CD4-positive, CD25-positive, alpha-beta regulatory T cell (primary cell): ENCODE results near the gene P3H3. TPM values are rescaled to one million over a fixed set of nuclear protein-coding genes. Genes with fewer than 3 reads are reported as not detected.
A peak's percentile ranks its signal among the peaks of the same experiment; 100 is the strongest.
"Not testable (repeated sequence)": the region's sequence is repeated elsewhere in the genome, so short reads cannot be mapped to it uniquely, and the experiment has no call there.

Experiments
- ATAC-seq, 2 donors: fragments of 150-1000 bp; cut with Tn5 transposase; one replicate each; pipeline ENCODE4 v1.10.0; 2021; ENCODE audit warnings: low read depth in 2 of 2, moderate number of reproducible peaks in 2 of 2, moderate library complexity in 1 of 2
- DNase-seq, 3 donors: peaks; one replicate each; pipeline versions ENCODE4 v3.0.0 to v3.0.0-alpha.2; 2012 to 2022; ENCODE audit warnings: mixed read lengths in 1 of 3
- H3K27ac ChIP-seq: one replicate; pipeline ENCODE4 v1.7.0; 2013; ENCODE audit warnings: mild to moderate bottlenecking, low read length; ENCODE audit not compliant: insufficient read depth, poor library complexity, severe bottlenecking
- H3K27me3 ChIP-seq: one replicate; pipeline ENCODE4 v1.7.0; 2013; ENCODE audit warnings: low read length; ENCODE audit not compliant: control insufficient read depth, insufficient read depth
- H3K36me3 ChIP-seq: one replicate; pipeline ENCODE4 v1.7.0; 2013; ENCODE audit warnings: mild to moderate bottlenecking, low read length, moderate library complexity; ENCODE audit not compliant: control insufficient read depth, insufficient read depth
- H3K4me1 ChIP-seq: 2 replicates; pipeline ENCODE4 v1.7.0; 2013; ENCODE audit warnings: mild to moderate bottlenecking, low read length; ENCODE audit not compliant: insufficient read depth, control insufficient read depth, poor library complexity, severe bottlenecking
- H3K4me3 ChIP-seq: one replicate; pipeline ENCODE4 v1.7.0; 2013; ENCODE audit warnings: low read depth, mild to moderate bottlenecking, low read length, moderate library complexity
- H3K9me3 ChIP-seq, 2 experiments: 1 replicate in 1 of 2; 2 replicates in 1 of 2; pipeline ENCODE4 v1.7.0; 2013; ENCODE audit warnings: low read length in 2 of 2, mild to moderate bottlenecking in 1 of 2, moderate library complexity in 1 of 2; ENCODE audit not compliant: control insufficient read depth in 2 of 2
- H3K27ac Mint-ChIP-seq, 3 donors: one replicate each; pipeline ENCODE4 v1.8.0; 2020 to 2022; ENCODE audit warnings: mild to moderate bottlenecking in 3 of 3, mixed read lengths in 3 of 3, moderate library complexity in 2 of 3
- H3K27me3 Mint-ChIP-seq: one replicate; pipeline ENCODE4 v1.8.0; 2022; ENCODE audit warnings: mild to moderate bottlenecking, mixed read lengths
- H3K36me3 Mint-ChIP-seq: one replicate; pipeline ENCODE4 v1.8.0; 2020; ENCODE audit warnings: mixed read lengths
- H3K4me1 Mint-ChIP-seq, 4 donors: one replicate each; pipeline ENCODE4 v1.8.0; 2020 to 2022; ENCODE audit warnings: mixed read lengths in 4 of 4, mild to moderate bottlenecking in 1 of 4
- H3K4me3 Mint-ChIP-seq, 4 donors: one replicate each; pipeline ENCODE4 v1.8.0; 2020 to 2022; ENCODE audit warnings: mild to moderate bottlenecking in 4 of 4, mixed read lengths in 4 of 4, moderate library complexity in 3 of 4
- H3K9me3 Mint-ChIP-seq, 7 donors: one replicate each; pipeline ENCODE4 v1.8.0; 2020 to 2022; ENCODE audit warnings: mixed read lengths in 7 of 7, mild to moderate bottlenecking in 3 of 7, moderate library complexity in 2 of 7
- polyA plus RNA-seq, 4 donors: library from polyadenylated mRNA; unstranded; fragments of 300-500 nt; fragmentation: Illumina TruSeq; gene quantifications; one replicate each; pipeline ENCODE4 v1.2.3, GENCODE V29; 2021
- total RNA-seq: library from RNA; stranded (reverse); gene quantifications from one replicate; pipeline ENCODE4 v1.2.3, GENCODE V29; 2022

The P3H3 gene
- total and polyA plus RNA-seq, 5 donors from 2014 or later = 0.64 to 1.4 (median 1.1) TPM; not detected in 1

- ATAC-seq (no peak), DNase-seq (no peak)
- H3K4me1 Mint-ChIP-seq = peaks cover 0 to 5% (median 0%) of the 10 kb centered on the region in 4 donors
- no peaks in the 10 kb centered on the region for H3K27me3 Mint-ChIP-seq
- no peak overlapping the region for H3K27ac Mint-ChIP-seq
- Histone ChIP-seq H3K9me3 (no peaks in the 10 kb centered on the region), H3K4me1 (no peaks in the 10 kb centered on the region), H3K4me3 (no peak overlapping the region), H3K27me3 (no peaks in the 10 kb centered on the region), H3K27ac (no peak overlapping the region), H3K36me3 (peaks cover 6% of the 10 kb centered on the region)
- H3K9me3 Mint-ChIP-seq = no peaks in the 10 kb centered on the region
- H3K4me3 Mint-ChIP-seq = no peak overlapping the region
- H3K36me3 Mint-ChIP-seq = peaks cover 7% of the 10 kb centered on the region
Observed at GRCh38 chr12:6883683-6884082, 55.5 kb downstream of the P3H3 start.

GRCh38 chr12:6884539-6884938, 56.3 kb downstream of the P3H3 start:
- H3K27ac ChIP-seq = no peak overlapping the region
- Mint-ChIP-seq H3K36me3 (peaks cover 7% of the 10 kb centered on the region), H3K27me3 (no peaks in the 10 kb centered on the region), H3K27ac (no peak overlapping the region), H3K4me3 (no peak overlapping the region), H3K4me1 (peaks cover 0 to 5% (median 0%) of the 10 kb centered on the region in 4 donors), H3K9me3 (no peaks in the 10 kb centered on the region)
- H3K36me3 ChIP-seq = peaks cover 6% of the 10 kb centered on the region
- no peaks in the 10 kb centered on the region for H3K4me1 ChIP-seq
- DNase-seq (no peak), ATAC-seq (no peak)
- H3K4me3 ChIP-seq = no peak overlapping the region
- H3K9me3 ChIP-seq = no peaks in the 10 kb centered on the region
- no peaks in the 10 kb centered on the region for H3K27me3 ChIP-seq

DNA sequence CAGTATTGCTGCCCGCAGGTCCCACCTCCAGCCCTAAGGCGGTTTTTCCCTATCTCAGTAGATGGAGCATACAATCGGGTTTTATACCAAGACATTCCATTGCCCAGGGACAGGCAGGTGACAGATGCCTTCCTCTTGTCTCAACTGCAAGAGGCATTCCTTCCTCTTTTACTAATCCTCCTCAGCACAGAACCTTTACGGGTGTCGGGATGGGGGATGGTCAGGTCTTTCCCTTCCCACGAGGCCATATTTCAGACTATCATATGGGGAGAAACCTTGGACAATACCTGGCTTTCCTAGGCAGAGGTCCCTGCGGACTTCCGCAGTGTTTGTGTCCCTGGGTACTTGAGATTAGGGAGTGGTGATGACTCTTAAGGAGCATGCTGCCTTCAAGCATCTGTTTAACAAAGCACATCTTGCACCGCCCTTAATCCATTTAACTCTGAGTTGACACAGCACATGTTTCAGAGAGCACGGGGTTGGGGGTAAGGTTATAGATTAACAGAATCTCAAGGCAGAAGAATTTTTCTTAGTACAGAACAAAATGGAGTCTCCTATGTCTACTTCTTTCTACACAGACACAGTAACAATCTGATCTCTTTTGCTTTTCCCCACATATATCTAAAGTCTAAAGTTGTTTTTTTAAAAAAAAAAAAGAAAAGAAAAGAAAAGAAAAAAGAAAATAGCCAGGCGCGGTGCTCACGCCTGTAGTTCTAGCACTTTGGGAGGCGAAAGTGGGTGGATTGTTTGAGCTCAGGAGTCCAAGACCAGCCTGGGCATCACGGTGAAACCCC, 58.2 kb downstream of the P3H3 start:
- H3K27ac ChIP-seq, H3K27me3 ChIP-seq, H3K27me3 Mint-ChIP-seq, H3K4me3 ChIP-seq, H3K36me3 ChIP-seq, H3K9me3 ChIP-seq, H3K4me3 Mint-ChIP-seq, ATAC-seq, H3K4me1 ChIP-seq, H3K9me3 Mint-ChIP-seq, DNase-seq, H3K36me3 Mint-ChIP-seq: not testable (repeated sequence)
- Mint-ChIP-seq H3K4me1 (peaks cover 3 to 17% (median 8%) of the 10 kb centered on the region in 4 donors), H3K27ac (peak overlapping the region in 1 of 3 donors; percentile 89)

DNA sequence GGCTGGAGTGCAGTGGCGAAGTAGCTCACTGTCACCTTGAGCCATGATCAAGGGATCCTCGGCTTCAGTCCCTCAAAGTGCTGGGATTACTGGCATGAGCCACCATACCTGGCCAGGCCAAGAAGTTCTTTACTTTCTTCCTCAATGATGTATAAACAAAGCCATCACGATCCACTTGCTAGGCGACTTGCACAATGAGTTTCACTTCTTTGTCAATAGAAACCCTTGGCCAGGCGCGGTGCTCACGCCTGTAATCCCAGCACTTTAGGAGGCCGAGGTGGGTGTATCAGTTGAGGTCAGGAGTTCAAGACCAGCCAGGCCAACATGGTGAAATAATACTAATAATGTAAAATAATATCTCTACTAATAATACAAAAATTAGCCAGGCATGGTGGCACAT, 59.3 kb downstream of the P3H3 start:
- no peaks in the 10 kb centered on the region for H3K9me3 ChIP-seq
- no peaks in the 10 kb centered on the region for H3K27me3 ChIP-seq
- no peak for DNase-seq
- H3K4me1 ChIP-seq = peaks cover 12% of the 10 kb centered on the region
- no peak for ATAC-seq
- Mint-ChIP-seq H3K27ac (no peak overlapping the region), H3K36me3 (peaks cover 7% of the 10 kb centered on the region), H3K4me3 (no peak overlapping the region), H3K27me3 (no peaks in the 10 kb centered on the region), H3K4me1 (peaks cover 4 to 23% (median 10%) of the 10 kb centered on the region in 4 donors), H3K9me3 (no peaks in the 10 kb centered on the region)
- peaks cover 6% of the 10 kb centered on the region for H3K36me3 ChIP-seq
- H3K4me3 ChIP-seq = no peak overlapping the region
- no peak overlapping the region for H3K27ac ChIP-seq

- Mint-ChIP-seq H3K36me3 (peaks cover 7% of the 10 kb centered on the region), H3K27me3 (no peaks in the 10 kb centered on the region), H3K27ac (no peak overlapping the region), H3K9me3 (no peaks in the 10 kb centered on the region), H3K4me1 (peaks cover 4 to 23% (median 10%) of the 10 kb centered on the region in 4 donors), H3K4me3 (peak overlapping the region in 1 of 4 donors; percentile 19)
- Histone ChIP-seq H3K4me3 (no peak overlapping the region), H3K9me3 (no peaks in the 10 kb centered on the region), H3K27me3 (no peaks in the 10 kb centered on the region), H3K36me3 (peaks cover 6% of the 10 kb centered on the region), H3K4me1 (peaks cover 12% of the 10 kb centered on the region), H3K27ac (no peak overlapping the region)
- DNase-seq = no peak
- no peak for ATAC-seq
Observed at GRCh38 chr12:6888360-6888759, 60.2 kb downstream of the P3H3 start.

- H3K9me3 Mint-ChIP-seq, H3K27ac Mint-ChIP-seq, H3K27ac ChIP-seq, H3K27me3 ChIP-seq, H3K4me3 Mint-ChIP-seq, DNase-seq, H3K36me3 Mint-ChIP-seq, H3K27me3 Mint-ChIP-seq, H3K4me3 ChIP-seq, ATAC-seq, H3K9me3 ChIP-seq, H3K36me3 ChIP-seq: not testable (repeated sequence)
- peaks cover 12% of the 10 kb centered on the region for H3K4me1 ChIP-seq
- peaks cover 4 to 23% (median 10%) of the 10 kb centered on the region in 4 donors for H3K4me1 Mint-ChIP-seq
Observed at GRCh38 chr12:6888794-6889193, 60.6 kb downstream of the P3H3 start.

Other genes with a start within 250 kb of the P3H3 start
- 474 TPM for gene CHD4, start 221.0 kb upstream of the P3H3 start, total RNA-seq
- 10 to 100 TPM; 32.2 to 43.4 (median 38.8) TPM for gene CHD4, start 221.0 kb upstream of the P3H3 start, polyA plus RNA-seq
- 7.0 TPM for gene LPAR5, start 192.4 kb upstream of the P3H3 start, total RNA-seq
- 10 to 100 TPM in 1 of 4 donors, 1 to 10 TPM in 3; 6.6 to 17.3 (median 8.6) TPM for gene LPAR5, start 192.4 kb upstream of the P3H3 start, polyA plus RNA-seq
- gene ACRBP, start 181.0 kb upstream of the P3H3 start, total RNA-seq = 13.7 TPM
- under 1 TPM in 1 of 4 donors, not detected in 3; 0.41 TPM for gene ACRBP, start 181.0 kb upstream of the P3H3 start, polyA plus RNA-seq
- 34.6 TPM for gene ING4, start 165.3 kb upstream of the P3H3 start, total RNA-seq
- 10 to 100 TPM; 70.5 to 90.6 (median 82.4) TPM for gene ING4, start 165.3 kb upstream of the P3H3 start, polyA plus RNA-seq
- gene ZNF384, start 139.0 kb upstream of the P3H3 start, total RNA-seq = 68.3 TPM
- gene ZNF384, start 139.0 kb upstream of the P3H3 start, polyA plus RNA-seq = 10 to 100 TPM; 13.4 to 25.3 (median 19.6) TPM
- not detected for gene PIANP, start 127.6 kb upstream of the P3H3 start, total RNA-seq
- gene PIANP, start 127.6 kb upstream of the P3H3 start, polyA plus RNA-seq = under 1 TPM in 1 of 4 donors, not detected in 3; 0.13 TPM
- gene COPS7A, start 104.4 kb upstream of the P3H3 start, total RNA-seq = 20.7 TPM
- gene COPS7A, start 104.4 kb upstream of the P3H3 start, polyA plus RNA-seq = 10 to 100 TPM; 37.8 to 48.4 (median 42.6) TPM
- 101 TPM for gene MLF2, start 75.3 kb upstream of the P3H3 start, total RNA-seq
- 100 to 1,000 TPM; 104 to 124 (median 114) TPM for gene MLF2, start 75.3 kb upstream of the P3H3 start, polyA plus RNA-seq
- 15.0 TPM for gene PTMS, start 62.0 kb upstream of the P3H3 start, total RNA-seq
- gene PTMS, start 62.0 kb upstream of the P3H3 start, polyA plus RNA-seq = 1 to 10 TPM; 1.3 to 3.9 (median 2.5) TPM
- 8.2 TPM for gene LAG3, start 55.9 kb upstream of the P3H3 start, total RNA-seq
- gene LAG3, start 55.9 kb upstream of the P3H3 start, polyA plus RNA-seq = 10 to 100 TPM in 2 of 4 donors, 1 to 10 TPM in 2; 6.3 to 12.6 (median 11.0) TPM
- 224 TPM for gene CD4, start 38.9 kb upstream of the P3H3 start, total RNA-seq
- gene CD4, start 38.9 kb upstream of the P3H3 start, polyA plus RNA-seq = 100 to 1,000 TPM; 312 to 330 (median 324) TPM
- not detected for gene GPR162, start 6.6 kb upstream of the P3H3 start, total RNA-seq
- not detected for gene GPR162, start 6.6 kb upstream of the P3H3 start, polyA plus RNA-seq
- gene GNB3, start 12.5 kb downstream of the P3H3 start, total RNA-seq = not detected
- not detected for gene GNB3, start 12.5 kb downstream of the P3H3 start, polyA plus RNA-seq
- 1.9 TPM for gene CDCA3, start 22.9 kb downstream of the P3H3 start, total RNA-seq
- gene CDCA3, start 22.9 kb downstream of the P3H3 start, polyA plus RNA-seq = 1 to 10 TPM; 1.7 to 4.0 (median 2.1) TPM
- 63.5 TPM for gene USP5, start 23.7 kb downstream of the P3H3 start, total RNA-seq
- 10 to 100 TPM; 44.4 to 57.0 (median 48.4) TPM for gene USP5, start 23.7 kb downstream of the P3H3 start, polyA plus RNA-seq
- 153 TPM for gene TPI1, start 39.1 kb downstream of the P3H3 start, total RNA-seq
- 100 to 1,000 TPM; 493 to 633 (median 527) TPM for gene TPI1, start 39.1 kb downstream of the P3H3 start, polyA plus RNA-seq
- gene SPSB2, start 44.9 kb downstream of the P3H3 start, total RNA-seq = 8.2 TPM
- 10 to 100 TPM in 3 of 4 donors, 1 to 10 TPM in 1; 8.0 to 19.2 (median 13.2) TPM for gene SPSB2, start 44.9 kb downstream of the P3H3 start, polyA plus RNA-seq
- 6.6 TPM for gene LRRC23, start 76.4 kb downstream of the P3H3 start, total RNA-seq
- 1 to 10 TPM; 2.2 to 5.1 (median 4.5) TPM for gene LRRC23, start 76.4 kb downstream of the P3H3 start, polyA plus RNA-seq
- 88.2 TPM for gene ENO2, start 86.2 kb downstream of the P3H3 start, total RNA-seq
- gene ENO2, start 86.2 kb downstream of the P3H3 start, polyA plus RNA-seq = 10 to 100 TPM; 18.1 to 24.8 (median 22.7) TPM
- gene ATN1, start 99.6 kb downstream of the P3H3 start, total RNA-seq = 27.5 TPM
- gene ATN1, start 99.6 kb downstream of the P3H3 start, polyA plus RNA-seq = under 1 TPM; 0.17 to 0.82 (median 0.53) TPM
- gene RNU7-1, start 115.4 kb downstream of the P3H3 start, total RNA-seq = not detected
- not detected for gene RNU7-1, start 115.4 kb downstream of the P3H3 start, polyA plus RNA-seq
- gene C12orf57, start 115.6 kb downstream of the P3H3 start, total RNA-seq = 186 TPM
- gene C12orf57, start 115.6 kb downstream of the P3H3 start, polyA plus RNA-seq = 100 to 1,000 TPM; 310 to 410 (median 340) TPM
- 174 TPM for gene PTPN6, start 122.9 kb downstream of the P3H3 start, total RNA-seq
- 100 to 1,000 TPM; 261 to 321 (median 291) TPM for gene PTPN6, start 122.9 kb downstream of the P3H3 start, polyA plus RNA-seq
- 134 TPM for gene PHB2, start 142.3 kb downstream of the P3H3 start, total RNA-seq
- gene PHB2, start 142.3 kb downstream of the P3H3 start, polyA plus RNA-seq = 100 to 1,000 TPM; 118 to 134 (median 125) TPM
- 44.1 TPM for gene EMG1, start 142.5 kb downstream of the P3H3 start, total RNA-seq
- 10 to 100 TPM; 71.8 to 89.4 (median 79.4) TPM for gene EMG1, start 142.5 kb downstream of the P3H3 start, polyA plus RNA-seq
- gene LPCAT3, start 190.1 kb downstream of the P3H3 start, total RNA-seq = 28.3 TPM
- gene LPCAT3, start 190.1 kb downstream of the P3H3 start, polyA plus RNA-seq = 10 to 100 TPM; 25.0 to 32.8 (median 30.9) TPM
- gene C1S, start 232.3 kb downstream of the P3H3 start, total RNA-seq = 5.7 TPM
- gene C1S, start 232.3 kb downstream of the P3H3 start, polyA plus RNA-seq = not detected